Measurements from ENCODE around the gene MAP7D3. TPM values are rescaled to one million over a fixed set of nuclear protein-coding genes. Genes with fewer than 3 reads are reported as not detected.

The MAP7D3 gene
- total and polyA plus RNA-seq, 9 of the 15 experiments (the other 6 are each of a cell fraction or from before 2014, with no cell fraction given), result 9.4 to 27.7 (median 14.0) TPM

GRCh38 chrX:136251041-136251991 lies at the start of gene MAP7D3 (continued):
- no peak for TF ChIP-seq TCFL5 (CRISPR knock-in tag; conservative IDR thresholded peaks at IDR 0.05)
- TF ChIP-seq NFIC (IDR thresholded peaks at IDR 0.05), result peak; percentile 54
- TF ChIP-seq L3MBTL2 (IDR thresholded peaks at IDR 0.05), result peak; percentile 62; the same call in 1 of the 2 replicates
- TF ChIP-seq HNRNPLL (IDR thresholded peaks at IDR 0.05; ENCODE audit: low read depth, low read length, poor library complexity, severe bottlenecking), result peak; percentile 91
- TF ChIP-seq, protein P1, sequence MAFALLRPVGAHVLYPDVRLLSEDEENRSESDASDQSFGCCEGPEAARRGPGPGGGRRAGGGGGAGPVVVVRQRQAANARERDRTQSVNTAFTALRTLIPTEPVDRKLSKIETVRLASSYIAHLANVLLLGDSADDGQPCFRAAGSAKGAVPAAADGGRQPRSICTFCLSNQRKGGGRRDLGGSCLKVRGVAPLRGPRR (CRISPR knock-in tag; IDR thresholded peaks at IDR 0.05), result no peak
- TF ChIP-seq, protein P2, sequence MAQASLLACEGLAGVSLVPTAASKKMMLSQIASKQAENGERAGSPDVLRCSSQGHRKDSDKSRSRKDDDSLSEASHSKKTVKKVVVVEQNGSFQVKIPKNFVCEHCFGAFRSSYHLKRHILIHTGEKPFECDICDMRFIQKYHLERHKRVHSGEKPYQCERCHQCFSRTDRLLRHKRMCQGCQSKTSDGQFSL (CRISPR knock-in tag; IDR thresholded peaks at IDR 0.05), result peak; percentile 87
- TF ChIP-seq, protein P2 (tag; IDR thresholded peaks at IDR 0.05), result no peak
- TF ChIP-seq ELF2 (CRISPR knock-in tag; IDR thresholded peaks at IDR 0.05), result no peak
- TF ChIP-seq ZNF766 (CRISPR knock-in tag; conservative IDR thresholded peaks at IDR 0.05), result no peak
- TF ChIP-seq SAFB (IDR thresholded peaks at IDR 0.05; ENCODE audit: borderline replicate concordance, low read depth, low read length), result no peak
- TF ChIP-seq SUPT5H (IDR thresholded peaks at IDR 0.05), result peak; percentile 54; the same call in 1 of the 2 replicates
- TF ChIP-seq, protein P3, sequence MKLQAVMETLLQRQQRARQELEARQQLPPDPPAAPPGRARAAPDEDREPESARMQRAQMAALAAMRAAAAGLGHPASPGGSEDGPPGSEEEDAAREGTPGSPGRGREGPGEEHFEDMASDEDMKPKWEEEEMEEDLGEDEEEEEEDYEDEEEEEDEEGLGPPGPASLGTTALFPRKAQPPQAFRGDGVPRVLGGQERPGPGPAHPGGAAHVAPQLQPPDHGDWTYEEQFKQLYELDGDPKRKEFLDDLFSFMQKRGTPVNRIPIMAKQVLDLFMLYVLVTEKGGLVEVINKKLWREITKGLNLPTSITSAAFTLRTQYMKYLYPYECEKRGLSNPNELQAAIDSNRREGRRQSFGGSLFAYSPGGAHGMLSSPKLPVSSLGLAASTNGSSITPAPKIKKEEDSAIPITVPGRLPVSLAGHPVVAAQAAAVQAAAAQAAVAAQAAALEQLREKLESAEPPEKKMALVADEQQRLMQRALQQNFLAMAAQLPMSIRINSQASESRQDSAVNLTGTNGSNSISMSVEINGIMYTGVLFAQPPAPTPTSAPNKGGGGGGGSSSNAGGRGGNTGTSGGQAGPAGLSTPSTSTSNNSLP (IDR thresholded peaks at IDR 0.05; ENCODE audit: borderline replicate concordance, low read depth, low read length), result no peak
- no peak for TF ChIP-seq ELF4 (CRISPR knock-in tag; IDR thresholded peaks at IDR 0.05)
- no peak for TF ChIP-seq OTX1 (CRISPR knock-in tag; IDR thresholded peaks at IDR 0.05)
- no peak for TF ChIP-seq ZNF133 (CRISPR knock-in tag; IDR thresholded peaks at IDR 0.05)
- no peak for TF ChIP-seq DPF2 (IDR thresholded peaks at IDR 0.05)
- no peak for TF ChIP-seq SRSF9 (IDR thresholded peaks at IDR 0.05; ENCODE audit: borderline replicate concordance, low read depth, low read length)
- TF ChIP-seq KAT8 (IDR thresholded peaks at IDR 0.05; ENCODE audit: low read depth), result no peak
- TF ChIP-seq RBBP5 (IDR thresholded peaks at IDR 0.05; ENCODE audit: borderline replicate concordance, insufficient read depth, low read length, poor library complexity, severe bottlenecking), result peak; percentile 31
- no peak for TF ChIP-seq NCOA4 (IDR thresholded peaks at IDR 0.05; ENCODE audit: partially characterized antibody)
- no peak for TF ChIP-seq MECOM (CRISPR knock-in tag; IDR thresholded peaks at IDR 0.05)
- TF ChIP-seq, protein P4, sequence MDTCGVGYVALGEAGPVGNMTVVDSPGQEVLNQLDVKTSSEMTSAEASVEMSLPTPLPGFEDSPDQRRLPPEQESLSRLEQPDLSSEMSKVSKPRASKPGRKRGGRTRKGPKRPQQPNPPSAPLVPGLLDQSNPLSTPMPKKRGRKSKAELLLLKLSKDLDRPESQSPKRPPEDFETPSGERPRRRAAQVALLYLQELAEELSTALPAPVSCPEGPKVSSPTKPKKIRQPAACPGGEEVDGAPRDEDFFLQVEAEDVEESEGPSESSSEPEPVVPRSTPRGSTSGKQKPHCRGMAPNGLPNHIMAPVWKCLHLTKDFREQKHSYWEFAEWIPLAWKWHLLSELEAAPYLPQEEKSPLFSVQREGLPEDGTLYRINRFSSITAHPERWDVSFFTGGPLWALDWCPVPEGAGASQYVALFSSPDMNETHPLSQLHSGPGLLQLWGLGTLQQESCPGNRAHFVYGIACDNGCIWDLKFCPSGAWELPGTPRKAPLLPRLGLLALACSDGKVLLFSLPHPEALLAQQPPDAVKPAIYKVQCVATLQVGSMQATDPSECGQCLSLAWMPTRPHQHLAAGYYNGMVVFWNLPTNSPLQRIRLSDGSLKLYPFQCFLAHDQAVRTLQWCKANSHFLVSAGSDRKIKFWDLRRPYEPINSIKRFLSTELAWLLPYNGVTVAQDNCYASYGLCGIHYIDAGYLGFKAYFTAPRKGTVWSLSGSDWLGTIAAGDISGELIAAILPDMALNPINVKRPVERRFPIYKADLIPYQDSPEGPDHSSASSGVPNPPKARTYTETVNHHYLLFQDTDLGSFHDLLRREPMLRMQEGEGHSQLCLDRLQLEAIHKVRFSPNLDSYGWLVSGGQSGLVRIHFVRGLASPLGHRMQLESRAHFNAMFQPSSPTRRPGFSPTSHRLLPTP (IDR thresholded peaks at IDR 0.05; ENCODE audit: borderline replicate concordance, extremely low read depth, insufficient read length), result no peak
- no peak for TF ChIP-seq ATF1 (CRISPR knock-in tag; IDR thresholded peaks at IDR 0.05)
- no peak; the same call in 1 of the 2 replicates for TF ChIP-seq ATF1 (tag; IDR thresholded peaks at IDR 0.05)
